ENCODE data around the gene ITGB8. TPM values are rescaled to one million over a fixed set of nuclear protein-coding genes. Genes with fewer than 3 reads are reported as not detected.

ITGB8 gene
- total RNA-seq, 1 donor from 2014 or later = 2.2 TPM

DNA sequence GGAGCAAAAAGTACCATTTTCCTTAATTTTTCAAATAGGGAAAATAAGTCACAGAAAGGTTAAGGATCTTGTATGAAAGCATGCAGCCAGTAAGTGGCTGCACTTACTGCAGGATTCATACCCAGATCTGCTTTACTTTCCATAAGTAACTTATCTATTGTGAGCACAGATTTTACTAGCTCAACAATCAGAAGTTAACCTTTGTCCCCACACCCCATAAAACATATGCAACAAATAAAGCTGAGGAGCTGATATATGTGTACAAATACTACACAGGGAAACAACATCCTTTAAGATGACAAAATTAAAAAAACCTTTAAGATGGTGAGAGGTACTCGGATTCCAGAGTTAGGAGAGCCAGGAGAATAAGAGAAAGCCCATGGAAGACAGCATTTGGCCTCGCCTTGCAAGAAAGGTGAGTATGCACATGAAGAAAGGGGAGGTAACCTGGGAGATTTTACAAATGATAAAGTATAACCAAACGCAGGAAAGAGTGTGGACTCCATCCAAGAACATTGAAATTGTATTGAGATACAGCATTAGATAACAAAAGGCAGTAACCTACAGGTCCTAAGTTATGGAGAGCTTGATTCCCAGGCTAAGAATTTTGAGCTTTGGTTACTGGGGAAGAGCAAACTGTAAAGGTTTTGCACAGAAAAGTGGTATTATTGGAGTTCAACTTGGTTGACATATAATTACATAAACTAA is 87.1 kb downstream of the ITGB8 start:
- DNase-seq (ENCODE audit: low read depth in 2 of 2) = no peak

DNA sequence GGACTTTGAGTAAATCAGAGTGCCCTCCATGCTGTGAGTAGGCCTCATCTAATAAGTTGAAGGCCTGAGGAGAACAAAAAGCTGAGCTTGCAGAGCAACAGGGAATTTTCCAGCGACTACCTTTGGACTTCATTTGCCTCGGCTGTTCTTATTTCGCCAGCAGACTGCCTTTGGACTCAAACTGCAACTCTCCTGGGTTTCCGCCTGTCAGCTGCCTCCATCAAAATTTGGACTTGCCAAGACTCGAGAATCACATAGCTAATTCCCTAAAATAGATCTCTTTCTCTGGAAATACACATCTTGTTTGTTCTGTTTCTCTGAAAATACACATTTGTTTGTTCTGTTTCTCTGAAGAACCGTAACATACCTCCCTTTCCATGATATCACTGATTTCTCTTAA is 93.8 kb downstream of the ITGB8 start:
- no peak for DNase-seq (ENCODE audit: low read depth in 2 of 2)

DNA sequence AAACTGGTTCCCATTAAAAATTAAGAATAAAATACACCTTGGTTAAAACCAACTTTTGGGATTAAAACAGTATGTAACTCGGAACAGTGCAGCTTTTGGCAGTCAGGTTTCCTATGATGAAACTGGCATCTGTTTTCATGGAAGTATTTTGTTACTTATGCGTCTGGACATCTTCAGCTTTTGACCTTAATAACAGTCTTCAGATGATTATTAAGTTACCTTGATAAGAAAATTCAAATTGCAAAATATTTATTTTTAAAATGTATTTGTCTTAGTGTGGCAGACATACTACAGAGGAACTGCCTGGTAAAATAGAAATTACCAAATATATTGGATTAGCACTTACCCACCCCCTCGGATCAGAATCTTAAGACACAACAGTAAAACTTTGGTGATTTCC is 100.0 kb downstream of the ITGB8 start:
- DNase-seq (ENCODE audit: low read depth in 2 of 2) = no peak

- DNase-seq (ENCODE audit: low read depth in 2 of 2) = no peak
These were observed 100.4 kb downstream of the ITGB8 start for GRCh38 chr7:20431146-20431545.

DNA sequence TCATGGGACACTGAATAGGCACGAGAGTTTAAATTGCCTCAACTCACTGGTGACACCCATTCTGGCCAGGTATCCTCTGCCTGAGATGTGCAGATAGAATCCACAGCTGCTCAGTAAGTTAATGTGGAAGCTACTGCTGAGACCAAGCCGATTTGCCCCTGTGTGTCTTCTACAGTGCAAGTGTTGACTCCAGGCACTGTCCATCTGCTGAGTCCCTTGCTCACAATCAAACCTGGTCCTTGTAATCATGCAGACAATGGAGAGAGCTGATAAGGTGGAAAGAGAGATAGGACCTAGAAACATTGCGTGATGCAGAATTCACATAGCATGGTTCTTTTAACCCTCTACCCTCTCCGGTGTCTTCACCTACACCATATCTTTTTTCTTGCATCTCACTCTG is 101.4 kb downstream of the ITGB8 start:
- no peak for DNase-seq (ENCODE audit: low read depth in 2 of 2)

DNA sequence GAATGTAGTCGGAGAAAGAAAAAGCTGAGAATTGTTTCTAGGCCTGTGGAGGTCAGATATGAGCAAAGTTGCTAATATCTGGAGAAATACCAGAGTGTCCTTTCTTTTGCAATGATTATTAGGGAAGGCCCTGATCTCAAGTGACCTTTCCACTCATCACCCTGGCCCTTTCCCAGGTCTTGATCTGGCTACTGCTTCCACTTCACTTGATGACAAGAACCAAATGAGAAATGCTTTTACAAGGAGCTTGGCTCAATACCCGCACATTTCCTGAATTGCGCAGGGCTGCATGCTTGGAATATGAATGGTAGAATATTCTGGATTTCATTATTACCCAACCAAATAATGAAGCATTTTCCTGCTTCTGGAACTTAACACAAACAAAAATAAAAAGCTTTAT is 104.6 kb downstream of the ITGB8 start:
- peak in 1 of 2 donors; percentile 17 for DNase-seq (ENCODE audit: low read depth in 2 of 2)

DNA sequence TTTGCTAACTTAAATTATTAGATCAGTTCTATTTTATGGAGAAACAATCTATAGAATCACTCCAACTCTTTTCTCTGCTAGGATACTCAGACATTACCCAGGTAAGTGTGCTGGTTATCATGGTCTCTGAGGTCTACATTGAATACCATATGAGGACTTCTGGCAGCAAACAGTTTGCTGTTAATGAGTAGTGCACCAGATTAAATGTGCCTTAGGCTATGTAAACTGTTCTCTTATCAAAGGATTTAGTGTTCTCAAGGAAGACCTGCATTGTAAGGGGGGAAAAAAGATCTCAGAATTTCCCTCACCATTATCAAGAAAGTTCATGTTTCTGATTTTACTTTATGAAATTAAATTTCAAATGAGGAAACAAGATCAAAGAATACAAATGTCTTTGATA is 107.5 kb downstream of the ITGB8 start:
- no peak for DNase-seq (ENCODE audit: low read depth in 2 of 2)

GRCh38 chr7:20438694-20439376 is 108.1 kb downstream of the ITGB8 start:
- DNase-seq (ENCODE audit: low read depth in 2 of 2) = no peak

- no peak for DNase-seq (ENCODE audit: low read depth in 2 of 2)
These were observed 108.9 kb downstream of the ITGB8 start for GRCh38 chr7:20439416-20440185.

DNA sequence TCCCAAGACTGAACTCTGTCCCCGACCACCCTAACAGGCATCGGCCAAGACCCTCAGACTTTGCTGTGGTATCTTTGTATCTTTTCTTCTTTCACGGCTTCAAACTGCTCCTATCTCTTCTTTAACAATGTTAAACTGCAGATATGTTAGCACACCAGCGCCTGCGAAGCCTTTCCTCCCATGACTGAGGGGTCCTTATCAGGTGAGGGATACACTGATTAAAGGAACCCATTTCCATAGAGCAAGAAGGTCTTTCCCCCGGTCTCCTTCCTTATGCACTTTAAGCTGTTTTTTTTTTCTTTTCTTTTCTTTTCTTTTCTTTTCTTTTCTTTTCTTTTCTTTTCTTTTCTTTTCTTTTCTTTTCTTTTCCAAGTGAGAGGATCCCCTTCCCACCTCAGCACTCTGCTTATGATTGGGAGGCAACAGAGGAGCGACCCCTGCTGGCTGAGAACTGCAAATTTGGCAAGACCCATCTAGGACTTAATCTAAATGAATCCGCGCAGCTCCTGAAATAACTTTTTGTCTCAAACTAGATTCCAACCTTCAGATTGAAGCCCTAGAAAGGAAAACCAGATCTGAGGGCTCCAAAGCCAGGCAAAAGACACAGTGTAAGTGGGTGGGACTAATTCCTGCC is 109.9 kb downstream of the ITGB8 start:
- peak; percentile 30 to 64 for DNase-seq (ENCODE audit: low read depth in 2 of 2)

GRCh38 chr7:20441346-20441745 is 110.6 kb downstream of the ITGB8 start:
- DNase-seq (ENCODE audit: low read depth in 2 of 2) = no peak

- DNase-seq (ENCODE audit: low read depth in 2 of 2) = peak in 1 of 2 donors; percentile 87
These were observed 111.3 kb downstream of the ITGB8 start for GRCh38 chr7:20441991-20442441.

- DNase-seq (ENCODE audit: low read depth in 2 of 2) = peak; percentile 32 to 57
These were observed 112.3 kb downstream of the ITGB8 start for GRCh38 chr7:20442951-20443350.

GRCh38 chr7:20444030-20444800 is 113.5 kb downstream of the ITGB8 start:
- DNase-seq (ENCODE audit: low read depth in 2 of 2) = no peak

- DNase-seq (ENCODE audit: low read depth in 2 of 2) = no peak
These were observed 116.4 kb downstream of the ITGB8 start for GRCh38 chr7:20447021-20447650.

- peak in 1 of 2 donors; percentile 60 for DNase-seq (ENCODE audit: low read depth in 2 of 2)
These were observed 118.5 kb downstream of the ITGB8 start for GRCh38 chr7:20449176-20449575.

- DNase-seq (ENCODE audit: low read depth in 2 of 2) = no peak
These were observed 119.8 kb downstream of the ITGB8 start for GRCh38 chr7:20450536-20450935.

DNA sequence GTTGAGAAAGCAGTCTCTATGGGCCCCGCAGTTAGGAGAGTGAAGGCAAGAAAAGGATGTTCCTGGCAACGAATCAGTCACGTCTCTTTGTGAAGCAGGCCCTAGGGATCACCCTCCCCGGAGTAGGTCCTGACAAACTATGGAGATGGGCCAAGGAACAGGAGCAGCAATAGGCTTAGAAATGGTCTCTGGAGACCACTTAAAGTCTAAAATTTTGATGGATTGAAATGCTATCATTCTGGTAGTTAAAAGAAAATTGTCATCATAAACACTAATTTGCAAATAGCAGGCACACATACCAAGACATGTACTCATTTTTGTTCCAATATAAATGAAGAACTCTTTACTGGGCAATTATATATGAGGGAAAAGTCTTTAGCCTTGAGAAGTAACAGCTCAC is 123.5 kb downstream of the ITGB8 start:
- DNase-seq (ENCODE audit: low read depth in 2 of 2) = no peak

DNA sequence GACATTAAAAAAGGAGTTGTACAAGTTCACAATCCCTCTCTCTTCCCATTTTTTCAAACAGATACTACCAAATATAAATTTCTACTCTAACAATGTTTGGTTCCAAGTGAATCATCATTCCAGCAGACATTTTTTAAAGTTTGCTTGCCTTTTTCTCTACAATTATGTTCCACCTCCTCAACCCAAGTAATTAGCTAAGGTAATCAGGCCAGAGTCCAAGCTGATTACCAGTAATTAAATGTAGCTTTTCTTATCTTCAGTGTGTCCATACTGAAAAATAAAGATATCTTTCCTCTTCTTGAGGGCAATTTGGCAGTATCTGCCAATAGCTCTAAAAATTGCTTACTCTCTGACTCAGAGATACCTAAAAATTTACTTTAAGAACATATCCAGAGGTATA is 126.0 kb downstream of the ITGB8 start:
- no peak for DNase-seq (ENCODE audit: low read depth in 2 of 2)

DNA sequence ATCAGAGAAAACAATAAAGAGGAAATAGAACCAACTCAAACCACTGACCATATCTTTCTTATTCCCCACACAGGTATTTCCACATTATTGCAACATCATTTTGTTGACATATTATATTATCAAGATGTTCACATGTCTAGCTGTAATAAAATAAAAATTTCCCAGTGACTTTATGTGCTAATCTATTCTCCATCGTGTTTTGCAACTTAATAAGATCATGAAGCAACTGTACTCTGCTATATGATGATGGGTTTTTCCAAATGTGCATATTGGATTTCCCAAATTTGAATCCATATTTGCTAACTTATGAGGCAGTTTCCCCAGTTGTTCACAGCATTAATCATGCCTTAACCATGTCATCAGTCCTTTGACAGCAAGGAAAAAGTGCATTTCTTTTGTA is 127.8 kb downstream of the ITGB8 start:
- no peak for DNase-seq (ENCODE audit: low read depth in 2 of 2)

DNA sequence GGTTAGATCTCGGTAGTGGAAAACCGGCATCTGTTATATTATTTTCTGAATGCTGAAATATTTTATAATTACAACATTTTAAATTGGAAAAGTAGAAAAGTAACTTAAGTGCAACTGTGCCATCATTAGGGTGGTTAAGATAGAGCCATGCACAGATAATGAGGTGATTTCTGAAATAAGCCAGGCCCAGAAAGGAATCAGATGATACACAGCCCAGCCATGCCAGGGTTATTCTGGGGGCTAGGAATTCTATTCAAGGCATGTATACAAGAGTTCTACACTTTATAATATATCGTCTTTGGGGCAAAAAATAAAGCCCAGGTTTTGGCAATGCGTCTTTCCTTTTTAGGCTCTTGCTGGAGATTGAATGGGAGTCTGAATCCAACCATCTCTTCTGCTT is 128.7 kb downstream of the ITGB8 start:
- no peak for DNase-seq (ENCODE audit: low read depth in 2 of 2)

All from dermis microvascular lymphatic vessel endothelial cell (primary cell).